ENCODE results near the gene CASQ1.

CASQ1 gene

GRCh38 chr1:160232911-160233310, 42.5 kb downstream of the CASQ1 start:
- no peak for DNase-seq

GRCh38 chr1:160236806-160237205, 46.4 kb downstream of the CASQ1 start:
- DNase-seq = no peak

GRCh38 chr1:160237558-160237957, 47.2 kb downstream of the CASQ1 start:
- DNase-seq = no peak

GRCh38 chr1:160238408-160238807, 48.0 kb downstream of the CASQ1 start:
- no peak for DNase-seq

GRCh38 chr1:160239582-160240299, 49.4 kb downstream of the CASQ1 start:
- no peak for DNase-seq

- DNase-seq = no peak
These were observed 53.4 kb downstream of the CASQ1 start for GRCh38 chr1:160243767-160244166.

GRCh38 chr1:160244209-160244608, 53.8 kb downstream of the CASQ1 start:
- no peak for DNase-seq

GRCh38 chr1:160245434-160245833, 55.1 kb downstream of the CASQ1 start:
- no peak for DNase-seq

GRCh38 chr1:160247053-160247452, 56.7 kb downstream of the CASQ1 start:
- no peak for DNase-seq

GRCh38 chr1:160251011-160251410, 60.6 kb downstream of the CASQ1 start:
- DNase-seq = no peak
